ENCODE data around the gene NPHP4. TPM values are rescaled to one million over a fixed set of nuclear protein-coding genes. Genes with fewer than 3 reads are reported as not detected.

Gene NPHP4
- total RNA-seq, 1 experiment from 2014 or later, result 20.0 TPM

GRCh38 chr1:5858844-5859407 lies 133.3 kb downstream of the NPHP4 start:
- Histone ChIP-seq H3K27me3 (ENCODE audit: insufficient read depth, low read length) (no peaks in the 10 kb centered on the region), H3K36me3 (ENCODE audit: control insufficient read depth in 1 of 2, insufficient read depth in 2 of 2, low read length in 2 of 2) (no peaks in the 10 kb centered on the region; a peak in 1 of 4 replicates), H3K9ac (ENCODE audit: low read length) (no peak overlapping the region), H3K79me2 (ENCODE audit: insufficient read depth, low read length) (no peaks in the 10 kb centered on the region), H2AFZ (ENCODE audit: low read depth, low read length, poor library complexity, severe bottlenecking) (no peak overlapping the region), H4K20me1 (ENCODE audit: insufficient read depth) (no peaks in the 10 kb centered on the region), H3K27ac (ENCODE audit: low read depth, low read length) (no peak overlapping the region), H3K9me2 (ENCODE audit: insufficient read depth) (no peaks in the 10 kb centered on the region), H3K4me2 (ENCODE audit: low read length) (no peak overlapping the region), H3K4me1 (ENCODE audit: control insufficient read depth in 1 of 2, insufficient read depth in 2 of 2, low read length in 2 of 2) (peaks cover 0 to 14% of the 10 kb centered on the region in 2 experiments; a peak in 2 of 4 replicates), H3K4me3 (replicated peaks in 1 of 2; ENCODE audit: low read depth in 1 of 2, low read length in 2 of 2) (no peak overlapping the region), H3K9me3 (ENCODE audit: control insufficient read depth in 1 of 2, insufficient read depth in 1 of 2, low read depth in 1 of 2, low read length in 2 of 2) (no peaks in the 10 kb centered on the region)
- CTCF ChIA-PET, result no interaction called here
- RAD21 ChIA-PET (ENCODE audit: low non-redundant PET in 1 of 2, low total read pairs in 2 of 2, uncharacterized antibody in 2 of 2, unreplicated experiment in 2 of 2), result no interaction called here
- POLR2A ChIA-PET, result no interaction called here
- DNase-seq (ENCODE audit: low read depth, low spot score) (no peak), ATAC-seq (no peak)
- intact Hi-C loops (cut with micrococcal nuclease), result no loop called here
- no TSS peak for BruUV-seq (replicated peaks)
- TF ChIP-seq POLR2AphosphoS5 (IDR thresholded peaks at IDR 0.05; ENCODE audit: low read depth, low read length) (no peak), POLR2A (IDR thresholded peaks at IDR 0.05; ENCODE audit: borderline replicate concordance, extremely low read depth, insufficient read depth, insufficient read length) (no peak), EZH2phosphoT487 (IDR thresholded peaks at IDR 0.05; ENCODE audit: borderline replicate concordance) (no peak), CEBPB (IDR thresholded peaks at IDR 0.05; ENCODE audit: low read depth) (no peak), REST (IDR thresholded peaks at IDR 0.05; ENCODE audit: low read depth) (no peak), SIN3A (IDR thresholded peaks at IDR 0.05; ENCODE audit: low read depth) (no peak), CTCF (IDR thresholded peaks at IDR 0.05 in 2 of 3, conservative IDR thresholded peaks at IDR 0.05 in 1 of 3; ENCODE audit: borderline replicate concordance in 1 of 3, insufficient read depth in 1 of 3, low read depth in 2 of 3, low read length in 2 of 3) (no peak)
